GM18502 (cell line): ENCODE measurements around the gene CAPN5.

Source experiments
- ATAC-seq: cut with Tn5 transposase; IDR thresholded peaks from one replicate; pipeline ENCODE4 v1.9.1; 2021; ENCODE audit warnings: mild to moderate bottlenecking; ENCODE audit not compliant: unreplicated experiment, poor library complexity

CAPN5 gene

DNA sequence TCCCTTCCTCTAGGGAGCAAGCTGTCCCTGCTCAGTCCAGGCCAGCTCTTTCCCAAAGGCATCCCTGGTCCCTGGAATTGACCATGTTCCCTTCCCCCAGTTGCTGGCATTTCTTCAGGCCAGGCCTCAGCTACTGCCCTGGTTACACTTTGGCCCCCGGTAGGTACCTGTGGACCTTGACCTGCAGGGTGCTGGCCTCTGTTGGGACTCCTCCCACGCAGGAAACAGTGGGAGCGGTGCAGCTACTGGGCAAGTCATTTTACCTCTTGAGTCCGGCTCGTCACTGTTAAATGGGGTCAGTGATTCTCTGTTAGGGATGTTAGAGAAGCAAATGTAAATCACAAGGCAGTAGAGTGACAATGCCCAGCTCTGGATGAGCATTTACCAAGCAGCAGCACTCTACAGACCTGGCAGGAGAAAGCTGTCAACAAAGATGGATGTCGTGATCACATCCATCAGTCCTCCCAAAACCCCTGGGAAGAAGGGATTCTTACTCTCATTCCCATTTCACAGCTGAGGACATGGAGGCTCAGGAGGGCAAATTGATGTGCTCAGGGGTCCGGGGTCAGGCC lies 78.2 kb downstream of the CAPN5 start:
- ATAC-seq: no peak

DNA sequence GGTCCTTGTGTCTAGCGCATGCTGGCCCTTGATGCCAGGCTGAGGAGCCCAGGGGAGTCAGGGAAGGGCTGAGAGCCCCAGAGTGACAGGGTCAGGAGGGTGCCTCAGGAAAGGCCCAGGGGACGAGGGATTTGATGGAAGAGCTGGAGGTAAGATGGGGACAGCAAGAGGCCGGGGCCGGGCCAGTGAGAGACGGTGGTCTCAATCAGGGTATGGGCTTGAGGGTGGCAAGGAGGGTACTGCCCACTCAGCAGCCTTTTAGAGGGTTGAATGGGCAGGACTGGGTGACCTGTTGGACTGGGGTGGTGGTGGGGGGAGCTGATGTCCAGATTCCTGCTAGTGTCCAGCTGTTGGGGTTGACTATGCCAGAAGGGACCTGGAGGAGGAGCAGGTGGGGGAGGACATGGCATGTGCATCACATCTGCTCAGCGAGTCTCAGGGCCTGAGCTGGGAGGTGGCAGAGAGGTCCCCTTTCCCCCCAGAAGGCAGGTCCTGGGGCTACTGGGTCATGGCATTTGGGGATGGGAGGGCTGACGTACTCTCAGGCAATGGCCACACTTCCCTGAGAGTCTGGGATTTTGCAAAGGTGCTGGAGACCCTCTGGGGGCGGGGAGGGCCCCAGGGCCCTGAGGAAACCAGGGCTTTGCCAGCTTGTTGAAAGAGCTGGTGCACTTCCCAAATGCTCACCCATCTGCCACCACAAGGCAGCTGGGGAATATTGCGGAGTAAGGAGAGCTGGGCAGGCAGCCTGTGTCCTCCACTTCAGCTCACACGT lies 79.7 kb downstream of the CAPN5 start:
- no peak for ATAC-seq

DNA sequence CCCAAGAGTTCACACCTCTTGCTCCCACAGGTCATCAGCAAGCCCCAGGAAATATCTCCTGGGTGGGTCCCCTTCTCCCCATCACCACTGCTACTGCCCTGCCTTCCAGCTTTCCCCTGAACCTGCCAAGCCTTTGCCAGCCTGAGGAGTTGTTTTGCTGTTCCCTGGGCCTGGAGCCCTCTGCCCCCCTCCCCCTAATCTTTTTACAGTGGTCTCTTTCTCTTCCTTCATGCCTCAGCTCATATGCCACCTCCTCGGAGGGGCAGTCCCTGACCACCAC lies 80.2 kb downstream of the CAPN5 start:
- ATAC-seq: no peak

DNA sequence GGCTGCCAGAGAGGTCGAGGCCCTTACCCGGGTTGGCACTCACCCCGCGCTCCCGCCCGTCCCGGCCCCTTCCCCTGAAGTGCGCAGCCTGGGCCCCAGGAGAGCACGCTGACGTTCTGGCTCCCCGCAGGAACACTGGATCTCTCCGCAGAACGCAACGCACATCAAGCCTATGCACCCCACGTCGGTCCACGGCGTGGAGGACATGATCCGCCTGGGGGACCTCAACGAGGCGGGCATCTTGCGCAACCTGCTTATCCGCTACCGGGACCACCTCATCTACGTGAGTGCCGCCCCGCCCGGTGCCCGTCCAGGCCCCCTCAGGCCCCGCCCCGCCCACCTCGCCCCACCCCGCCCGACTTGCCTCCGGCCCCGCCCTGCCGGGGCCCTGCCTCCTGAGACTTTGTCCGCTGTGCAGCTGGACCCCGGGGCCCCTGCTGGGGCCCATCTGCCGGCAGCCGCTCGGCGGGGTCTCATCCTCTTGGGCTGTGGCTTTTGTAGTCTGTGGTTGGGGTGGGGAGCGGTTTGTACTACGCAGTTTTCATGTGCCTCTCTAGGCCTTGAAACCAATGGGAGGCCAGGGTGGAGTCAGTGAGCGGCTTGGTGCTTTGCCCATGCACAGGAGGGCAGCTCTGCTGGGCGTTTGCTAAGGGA lies 81.0 kb downstream of the CAPN5 start:
- ATAC-seq: no peak

DNA sequence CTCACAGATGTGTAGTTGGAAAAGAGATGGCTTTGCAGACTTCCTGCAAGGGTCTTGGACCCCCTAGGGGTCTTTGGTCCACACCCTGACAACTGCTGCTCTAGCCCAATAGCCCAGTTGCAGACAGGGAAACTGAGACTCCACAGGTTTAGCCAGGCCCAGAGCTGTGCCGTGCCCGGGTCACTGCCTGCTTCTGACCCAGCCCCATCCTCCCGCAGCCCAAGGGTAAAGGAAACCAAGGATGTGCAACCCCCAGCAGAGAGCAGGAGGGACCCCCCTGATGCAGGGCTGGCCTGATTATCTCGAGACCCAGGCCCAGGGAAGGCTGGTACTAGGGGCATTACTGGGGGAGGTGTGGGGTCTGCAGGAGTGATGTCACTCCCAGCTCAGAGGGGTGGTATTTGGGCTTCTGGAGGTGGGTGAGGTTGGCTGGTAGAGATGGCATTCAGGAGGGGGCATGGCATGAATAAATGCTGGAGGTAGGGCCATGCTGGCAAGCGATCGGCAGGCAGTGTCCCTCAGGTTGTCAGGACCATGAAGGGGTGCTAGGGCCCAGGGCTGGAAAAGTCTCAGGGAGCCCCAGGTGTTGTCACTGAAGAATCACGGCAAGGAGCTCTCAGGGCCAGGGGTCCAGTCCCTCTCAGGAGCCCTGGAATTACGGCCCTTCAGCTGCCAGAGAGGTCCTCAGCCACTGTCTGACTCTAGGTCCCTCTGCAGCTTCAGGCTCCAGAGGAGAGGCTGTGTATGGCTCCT lies 82.4 kb downstream of the CAPN5 start:
- no peak for ATAC-seq

DNA sequence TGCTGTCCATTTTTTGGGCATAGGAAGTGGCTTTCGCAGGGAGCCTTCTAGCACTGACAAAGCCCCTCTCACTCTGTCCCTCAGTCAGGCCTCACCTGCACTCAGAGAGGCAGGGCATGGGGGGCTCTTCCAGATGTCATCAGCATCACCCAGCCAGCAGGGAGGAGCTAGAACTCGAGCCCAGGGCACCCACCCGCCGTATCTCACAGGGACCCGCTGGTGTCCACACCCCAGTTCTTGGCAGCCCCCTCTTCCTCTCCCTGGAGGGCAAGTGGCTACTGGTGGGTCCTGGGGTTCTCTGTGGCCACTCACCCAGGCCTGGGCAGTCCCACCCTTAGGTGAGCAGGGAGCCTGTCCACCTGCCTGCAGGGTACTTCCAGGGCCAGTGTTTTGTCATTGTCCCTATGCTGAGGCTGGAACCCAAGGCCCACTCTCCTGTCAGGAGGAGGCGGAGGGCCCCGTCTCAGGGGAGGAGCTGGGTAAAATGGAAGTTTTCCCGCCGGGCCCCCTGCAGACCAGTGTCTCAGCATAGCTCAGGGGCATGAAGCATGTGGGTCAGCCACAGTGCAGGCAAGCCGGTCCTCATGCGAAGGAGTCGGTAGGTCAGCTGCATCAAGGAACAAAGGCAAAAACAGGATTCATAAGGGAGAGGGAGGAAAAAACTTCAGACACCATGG lies 83.1 kb downstream of the CAPN5 start:
- no peak for ATAC-seq

DNA sequence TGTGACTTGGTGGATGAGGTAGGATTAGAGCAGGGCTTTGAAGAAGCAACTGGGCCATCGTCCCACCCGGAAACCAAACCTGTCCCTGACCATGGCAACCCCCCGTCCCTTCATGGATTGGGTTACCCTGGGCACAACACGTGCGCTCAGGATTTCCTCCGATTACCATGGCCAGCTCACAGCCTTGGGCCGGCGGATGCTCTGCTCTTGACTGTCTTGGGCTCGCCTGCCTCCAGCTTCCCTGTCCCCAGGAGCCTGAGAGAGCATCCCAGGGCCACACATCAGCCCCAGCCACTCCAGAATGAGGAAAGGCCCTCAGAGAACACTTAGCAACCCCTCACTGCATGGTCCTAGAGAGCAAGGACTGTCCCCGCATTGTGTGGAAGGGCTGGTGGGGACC lies 84.1 kb downstream of the CAPN5 start:
- ATAC-seq: no peak

DNA sequence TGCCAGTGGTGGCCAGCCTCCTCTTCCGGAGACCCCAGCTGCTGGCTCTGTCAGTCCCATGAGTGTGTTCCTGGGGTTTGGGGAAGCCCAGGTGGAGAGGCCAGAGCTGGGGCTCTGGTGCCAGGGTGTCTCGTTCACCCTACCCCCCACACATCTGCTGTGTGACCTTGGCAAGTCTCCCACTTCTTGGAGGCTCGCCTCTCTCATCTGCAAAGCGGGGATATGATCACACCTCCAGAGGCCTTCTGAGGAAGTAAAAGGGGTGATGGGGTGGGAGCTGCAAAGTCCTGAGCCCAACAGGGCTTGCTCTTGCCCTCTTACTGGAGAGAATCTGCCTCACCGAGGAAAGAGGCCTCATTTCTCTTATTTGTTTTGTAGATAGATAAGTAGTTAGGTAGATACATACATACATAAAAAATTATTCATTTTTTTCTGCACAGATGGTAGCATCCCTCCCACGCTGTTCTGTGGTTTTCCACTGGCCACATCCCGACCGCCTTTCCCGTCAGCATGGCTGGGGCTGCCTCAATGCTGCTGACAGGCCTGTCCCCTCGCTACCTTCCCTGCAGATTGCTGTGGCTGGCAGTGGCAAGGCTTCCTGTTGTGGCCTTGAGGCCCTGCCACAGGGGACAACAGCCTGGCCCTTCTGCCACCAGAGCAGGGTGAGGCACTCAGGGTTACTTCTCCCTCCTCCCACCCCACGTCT lies 85.2 kb downstream of the CAPN5 start:
- ATAC-seq: no peak

DNA sequence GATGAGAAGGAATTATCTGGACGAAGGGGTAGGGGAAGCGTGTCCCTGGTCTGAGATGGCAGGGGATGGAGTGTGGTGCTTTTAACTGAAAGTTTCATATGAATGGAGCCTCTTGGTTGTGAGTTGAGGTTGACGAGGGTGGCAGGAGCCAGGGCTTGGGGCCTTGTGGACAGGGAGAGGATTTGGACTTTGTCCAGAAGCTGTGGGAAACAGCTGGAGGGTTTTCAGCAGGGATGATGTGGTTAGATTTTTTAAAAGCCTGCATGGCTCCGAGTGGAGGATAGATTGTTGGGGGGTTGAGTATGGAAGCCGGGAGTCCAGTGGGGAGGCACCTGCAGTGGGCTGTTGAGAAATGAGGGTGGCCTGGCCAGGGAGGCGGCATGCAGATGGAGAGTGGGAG lies 86.1 kb downstream of the CAPN5 start:
- ATAC-seq: no peak

DNA sequence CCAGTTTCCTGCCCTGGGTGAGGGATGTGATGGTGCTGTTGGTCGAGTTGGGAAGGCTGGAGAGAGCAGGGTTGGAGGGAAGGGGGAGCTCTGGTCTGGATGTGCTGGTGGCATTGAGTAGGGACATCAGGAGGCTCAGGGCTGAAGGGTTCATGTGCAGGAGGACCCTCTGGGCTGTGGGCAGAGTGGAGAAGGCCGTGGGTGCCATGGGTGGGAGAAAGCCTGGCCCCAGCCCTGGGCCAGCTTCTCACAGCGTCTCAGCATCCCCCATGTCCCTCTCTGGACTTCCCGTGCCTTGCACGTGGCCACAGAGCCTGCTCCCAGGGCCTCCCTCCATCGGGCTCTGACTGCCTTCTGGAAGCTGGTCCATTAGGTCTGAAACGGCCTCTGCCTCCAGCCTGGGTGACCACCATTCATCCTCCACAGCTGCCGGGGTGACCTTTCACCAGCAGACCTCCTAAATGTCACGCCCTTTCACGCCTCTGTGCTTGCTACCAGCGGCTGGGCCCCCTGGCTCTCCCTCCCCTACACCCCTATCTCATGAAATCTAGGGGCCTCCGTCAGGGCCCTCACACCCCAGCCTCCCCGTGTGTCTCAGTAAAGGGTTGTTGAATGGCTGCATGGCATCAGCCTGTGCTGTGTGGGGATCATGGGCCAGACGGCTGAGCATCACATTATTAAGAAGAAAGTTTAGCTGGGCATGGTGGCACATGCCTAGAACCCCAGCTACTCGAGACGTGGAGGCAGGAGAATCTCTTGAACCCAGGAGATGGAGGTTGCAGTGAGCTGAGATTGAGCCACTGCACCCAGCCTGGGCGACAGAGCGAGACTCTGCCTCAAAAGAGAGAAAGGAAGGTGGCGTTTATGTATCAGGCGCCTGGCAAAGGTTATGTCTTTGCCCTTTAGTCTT lies 86.8 kb downstream of the CAPN5 start:
- no peak for ATAC-seq

DNA sequence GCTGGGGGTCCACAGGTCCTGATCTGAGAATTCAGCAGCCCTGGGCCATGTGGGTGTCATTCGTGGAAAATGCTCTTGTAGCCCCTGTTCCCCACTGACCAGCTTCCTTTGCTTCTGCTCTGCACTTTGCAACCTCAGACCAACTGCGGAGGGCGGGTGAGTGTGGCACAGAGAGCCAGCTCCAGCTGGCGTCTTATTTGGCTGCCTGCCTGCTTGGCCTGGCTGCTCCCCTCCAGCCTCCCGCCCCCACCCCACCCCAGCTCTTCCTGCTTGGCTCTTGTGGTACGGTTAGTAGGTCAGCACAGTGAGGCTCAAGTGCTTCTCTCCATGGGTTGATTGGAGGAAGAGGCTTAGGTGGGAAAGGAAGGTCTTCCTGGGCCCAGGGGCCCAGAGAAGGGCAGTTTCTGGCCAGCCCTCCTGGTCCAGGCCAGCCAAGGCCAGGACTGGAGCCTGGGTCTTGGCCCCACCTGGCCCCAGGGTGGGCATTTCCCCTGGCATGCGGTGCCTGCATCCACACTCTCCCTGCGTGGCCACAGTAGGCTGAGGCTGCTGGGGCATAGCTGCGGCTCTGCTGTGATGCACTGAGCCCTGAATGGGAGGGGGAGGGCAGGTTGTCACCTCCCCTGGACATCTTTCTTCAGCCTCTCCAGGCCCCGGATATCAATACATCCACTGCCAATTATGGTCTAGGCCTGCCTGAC lies 87.8 kb downstream of the CAPN5 start:
- no peak for ATAC-seq

DNA sequence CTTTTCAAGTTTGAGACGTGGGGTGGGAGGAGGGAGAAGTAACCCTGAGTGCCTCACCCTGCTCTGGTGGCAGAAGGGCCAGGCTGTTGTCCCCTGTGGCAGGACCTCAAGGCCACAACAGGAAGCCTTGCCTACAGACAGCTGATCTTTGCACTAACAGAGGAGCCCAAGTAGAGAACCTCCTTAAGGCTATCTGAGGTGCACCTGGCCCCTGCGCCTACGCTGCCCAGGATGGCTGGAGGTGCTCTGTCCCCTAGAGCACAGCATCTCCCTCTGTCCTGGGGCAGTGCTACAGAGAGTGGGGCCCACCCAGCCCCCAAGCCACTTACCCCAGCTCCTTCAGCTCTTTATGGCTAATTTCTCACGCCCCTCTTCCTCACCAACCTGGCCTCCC lies 88.3 kb downstream of the CAPN5 start:
- no peak for ATAC-seq

DNA sequence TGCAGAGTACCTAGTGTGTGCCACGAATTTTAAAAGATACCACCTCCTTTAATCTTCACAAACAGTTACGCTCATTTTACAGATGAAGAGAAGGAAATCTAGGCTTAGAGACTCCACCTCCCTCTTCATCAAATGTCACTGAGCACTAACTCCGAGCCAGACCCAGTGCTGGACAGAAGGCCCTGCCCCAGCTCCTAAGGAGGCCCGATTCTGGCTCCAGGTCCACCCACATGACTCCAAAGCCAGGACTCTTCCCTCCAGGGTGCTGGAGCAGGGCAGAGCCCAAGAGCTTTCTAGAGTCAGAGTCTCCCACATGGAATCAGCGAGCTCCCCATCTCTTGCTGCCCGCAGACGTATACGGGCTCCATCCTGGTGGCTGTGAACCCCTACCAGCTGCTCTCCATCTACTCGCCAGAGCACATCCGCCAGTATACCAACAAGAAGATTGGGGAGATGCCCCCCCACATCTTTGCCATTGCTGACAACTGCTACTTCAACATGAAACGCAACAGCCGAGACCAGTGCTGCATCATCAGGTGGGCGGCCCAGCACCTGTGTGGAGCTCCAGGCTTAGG lies 88.9 kb downstream of the CAPN5 start:
- no peak for ATAC-seq

DNA sequence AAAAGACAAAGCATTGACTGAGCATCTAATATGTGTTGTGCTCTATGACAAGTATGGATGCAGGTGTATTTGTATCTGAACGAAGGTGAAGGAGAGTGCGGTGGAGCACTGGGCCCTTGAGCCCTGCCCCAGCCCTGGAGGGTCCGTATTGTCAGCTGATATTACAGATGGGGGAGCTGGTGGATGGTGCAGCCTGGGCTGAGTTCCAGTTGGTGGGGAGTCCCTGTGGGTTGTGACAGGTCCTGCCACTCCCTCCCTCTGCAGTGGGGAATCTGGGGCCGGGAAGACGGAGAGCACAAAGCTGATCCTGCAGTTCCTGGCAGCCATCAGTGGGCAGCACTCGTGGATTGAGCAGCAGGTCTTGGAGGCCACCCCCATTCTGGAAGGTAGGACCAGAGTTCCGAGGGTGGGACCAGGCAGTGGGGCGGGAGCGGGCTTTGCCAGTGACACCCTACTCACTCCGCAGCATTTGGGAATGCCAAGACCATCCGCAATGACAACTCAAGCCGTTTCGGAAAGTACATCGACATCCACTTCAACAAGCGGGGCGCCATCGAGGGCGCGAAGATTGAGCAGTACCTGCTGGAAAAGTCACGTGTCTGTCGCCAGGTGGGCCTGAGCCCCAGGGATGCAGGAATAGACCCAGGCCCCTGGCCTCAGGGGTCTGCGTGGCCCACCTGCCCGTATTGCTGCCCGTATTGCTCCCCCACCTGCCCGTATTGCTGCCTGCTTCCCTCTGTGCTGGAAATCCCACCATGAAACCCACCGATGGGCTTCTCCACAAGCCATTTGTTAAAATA lies 89.8 kb downstream of the CAPN5 start:
- ATAC-seq: no peak

DNA sequence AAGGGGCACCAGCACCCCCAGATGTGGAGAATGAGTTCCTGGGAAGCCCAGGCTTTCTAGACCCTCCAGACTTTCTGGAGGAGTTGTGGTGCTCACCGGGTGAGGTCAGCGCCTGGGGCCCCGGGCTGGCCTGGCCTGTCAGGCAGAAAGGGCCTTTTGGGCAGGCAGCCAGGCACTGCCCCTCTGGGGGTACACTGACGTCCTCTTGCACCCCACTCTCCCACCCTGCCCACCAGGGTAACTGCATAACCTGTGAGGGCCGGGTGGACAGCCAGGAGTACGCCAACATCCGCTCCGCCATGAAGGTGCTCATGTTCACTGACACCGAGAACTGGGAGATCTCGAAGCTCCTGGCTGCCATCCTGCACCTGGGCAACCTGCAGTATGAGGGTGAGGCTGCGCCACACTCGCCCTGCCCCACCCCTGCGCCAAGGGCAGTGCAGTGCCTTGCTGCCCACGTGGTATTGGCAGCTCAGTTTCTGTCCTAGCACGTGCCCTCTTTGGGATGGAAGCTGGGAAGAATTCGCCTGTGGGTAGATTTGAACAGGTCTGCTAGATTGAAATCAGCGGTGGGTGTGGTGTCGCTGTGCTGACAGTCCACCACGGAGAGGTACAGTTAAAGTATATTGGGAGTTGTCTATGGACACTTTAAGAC lies 91.4 kb downstream of the CAPN5 start:
- no peak for ATAC-seq

DNA sequence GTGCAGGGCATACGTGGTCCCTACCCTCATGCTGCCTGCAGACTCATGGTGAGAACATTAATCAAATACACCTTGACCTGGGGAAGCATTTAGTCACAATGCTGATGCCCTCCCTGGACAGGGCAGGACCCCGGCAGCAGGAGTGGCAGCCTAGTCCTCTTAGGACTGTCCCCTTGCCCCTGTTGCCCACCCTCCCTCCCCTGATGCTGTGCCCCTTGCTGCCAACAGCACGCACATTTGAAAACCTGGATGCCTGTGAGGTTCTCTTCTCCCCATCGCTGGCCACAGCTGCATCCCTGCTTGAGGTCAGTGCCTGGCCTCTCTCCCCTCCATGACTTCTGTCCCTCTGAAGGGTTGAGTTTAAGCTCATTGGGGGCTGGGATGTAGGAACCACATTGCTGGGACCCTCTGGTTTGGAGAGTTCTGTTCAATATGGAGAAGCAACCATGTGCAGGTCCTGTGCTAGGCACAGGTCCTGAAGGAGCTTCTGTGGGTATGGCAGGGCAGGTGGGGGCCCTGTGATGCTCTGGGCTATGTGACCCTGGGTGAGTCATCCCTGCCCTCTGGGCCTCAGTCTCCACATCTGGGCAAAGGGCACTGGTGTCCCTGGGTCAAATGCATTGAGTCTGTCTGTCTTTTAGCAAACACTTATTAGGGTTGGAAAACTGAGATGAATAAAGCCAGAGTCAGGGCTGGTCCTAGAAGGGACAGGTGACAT lies 92.6 kb downstream of the CAPN5 start:
- ATAC-seq: no peak
